Activated naive CD8-positive, alpha-beta T cell (primary cell): ENCODE measurements around the gene ZNF135.

ENCODE experiments used
- H3K27ac Mint-ChIP-seq: one replicate; pipeline ENCODE4 v1.8.0; 2021; ENCODE audit warnings: mixed read lengths
- H3K27me3 Mint-ChIP-seq: one replicate; pipeline ENCODE4 v1.8.0; 2021; ENCODE audit warnings: mixed read lengths
- H3K36me3 Mint-ChIP-seq: one replicate; pipeline ENCODE4 v1.8.0; 2021; ENCODE audit warnings: mixed read lengths
- H3K4me1 Mint-ChIP-seq: one replicate; pipeline ENCODE4 v1.8.0; 2021; ENCODE audit warnings: low read depth, mixed read lengths
- H3K4me3 Mint-ChIP-seq: one replicate; pipeline ENCODE4 v1.8.0; 2021; ENCODE audit warnings: mild to moderate bottlenecking, mixed read lengths
- H3K9me3 Mint-ChIP-seq: one replicate; pipeline ENCODE4 v1.8.0; 2021; ENCODE audit warnings: low read depth, mixed read lengths

Gene ZNF135

GRCh38 chr19:58059003-58059670 lies at the start of gene ZNF135:
ZNF135 (plus strand) TSS chr19:58059282; CDS start chr19:58060003, 721 bp downstream.
- H3K27ac Mint-ChIP-seq, result peak within 1 kb of the TSS; percentile 79
- H3K4me3 Mint-ChIP-seq, result peak within 1 kb of the TSS; percentile 87
- H3K4me1 Mint-ChIP-seq, result peaks cover 4% of the 10 kb centered on the region
- H3K36me3 Mint-ChIP-seq, result peaks cover 22% of the 10 kb centered on the region
- peaks cover 1% of the 10 kb centered on the region for H3K27me3 Mint-ChIP-seq
- H3K9me3 Mint-ChIP-seq, result peaks cover 15% of the 10 kb centered on the region

DNA sequence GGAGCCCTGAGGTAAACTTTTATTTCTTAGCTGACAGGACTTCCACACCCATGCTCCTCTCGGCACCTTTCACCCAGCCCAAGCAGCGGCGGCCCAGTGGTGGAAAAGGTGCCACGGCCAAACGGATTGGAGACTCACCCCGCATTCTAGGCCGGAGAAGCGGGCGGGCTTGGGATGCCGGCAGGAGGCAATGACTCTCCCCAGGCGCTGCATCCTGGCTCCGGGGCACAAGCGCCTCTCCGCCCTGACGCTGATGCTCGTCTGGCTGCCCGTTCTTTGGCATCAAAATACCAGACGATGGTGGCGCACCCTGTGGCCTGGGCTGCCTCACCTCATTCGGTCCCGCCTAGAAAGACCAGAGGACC lies 49.8 kb upstream of the ZNF135 start:
- Mint-ChIP-seq H3K9me3 (peaks cover 22% of the 10 kb centered on the region), H3K27ac (no peak overlapping the region), H3K36me3 (peaks cover 38% of the 10 kb centered on the region), H3K4me1 (peaks cover 5% of the 10 kb centered on the region), H3K27me3 (peaks cover 2% of the 10 kb centered on the region), H3K4me3 (peak overlapping the region; percentile 65)

- Mint-ChIP-seq H3K27me3 (peaks cover 2% of the 10 kb centered on the region), H3K36me3 (peaks cover 33% of the 10 kb centered on the region), H3K27ac (no peak overlapping the region), H3K4me1 (peaks cover under 1% of the 10 kb centered on the region), H3K4me3 (peak overlapping the region; percentile 65), H3K9me3 (peaks cover 17% of the 10 kb centered on the region)
These were observed 49.3 kb upstream of the ZNF135 start for GRCh38 chr19:58009666-58010301.

DNA sequence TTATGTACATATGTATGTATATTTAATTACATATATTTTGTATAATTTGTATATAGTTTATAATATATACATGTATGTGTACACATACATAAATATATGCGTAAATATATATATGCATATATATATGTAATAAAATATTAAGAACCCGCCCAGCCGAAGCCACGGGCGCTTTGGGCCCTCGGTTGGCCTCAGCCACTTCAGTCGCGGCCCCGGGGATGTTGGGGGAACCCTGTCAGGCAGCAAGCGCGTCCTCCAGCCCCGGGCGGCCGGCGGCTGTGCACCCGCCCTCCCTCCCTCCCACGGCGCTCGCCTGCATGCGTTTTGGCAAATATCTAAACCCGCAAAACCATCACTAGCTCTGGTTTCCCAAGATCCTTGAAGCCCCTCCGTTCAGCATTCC lies 48.6 kb upstream of the ZNF135 start:
- H3K4me3 Mint-ChIP-seq, result no peak overlapping the region
- H3K36me3 Mint-ChIP-seq, result peaks cover 28% of the 10 kb centered on the region
- H3K4me1 Mint-ChIP-seq, result no peaks in the 10 kb centered on the region
- H3K27me3 Mint-ChIP-seq, result peaks cover 2% of the 10 kb centered on the region
- H3K9me3 Mint-ChIP-seq, result peaks cover 16% of the 10 kb centered on the region
- H3K27ac Mint-ChIP-seq, result no peak overlapping the region

DNA sequence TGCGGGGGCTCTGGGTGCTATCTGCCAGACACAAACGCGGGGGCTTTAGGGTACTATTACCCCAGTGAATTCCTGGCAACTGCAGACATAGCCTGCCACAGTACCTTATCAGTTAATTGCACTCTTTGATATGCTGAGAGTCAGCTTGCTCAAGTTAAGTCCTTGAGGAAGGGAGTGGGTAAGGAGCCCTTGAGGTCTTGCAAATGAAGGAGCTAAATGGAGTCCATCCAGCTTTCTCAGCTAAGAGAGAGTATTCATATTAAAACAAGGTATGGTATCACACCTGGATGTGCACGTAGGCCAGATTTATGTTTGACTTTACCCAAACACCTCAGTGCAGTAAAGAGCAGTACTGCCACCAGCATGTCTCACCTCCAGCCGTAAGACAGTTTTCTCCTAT lies 44.9 kb upstream of the ZNF135 start:
- no peak overlapping the region for H3K4me3 Mint-ChIP-seq
- H3K36me3 Mint-ChIP-seq, result peaks cover 10% of the 10 kb centered on the region
- peaks cover 6% of the 10 kb centered on the region for H3K9me3 Mint-ChIP-seq
- no peak overlapping the region for H3K27ac Mint-ChIP-seq
- H3K27me3 Mint-ChIP-seq, result peaks cover 8% of the 10 kb centered on the region
- no peaks in the 10 kb centered on the region for H3K4me1 Mint-ChIP-seq

DNA sequence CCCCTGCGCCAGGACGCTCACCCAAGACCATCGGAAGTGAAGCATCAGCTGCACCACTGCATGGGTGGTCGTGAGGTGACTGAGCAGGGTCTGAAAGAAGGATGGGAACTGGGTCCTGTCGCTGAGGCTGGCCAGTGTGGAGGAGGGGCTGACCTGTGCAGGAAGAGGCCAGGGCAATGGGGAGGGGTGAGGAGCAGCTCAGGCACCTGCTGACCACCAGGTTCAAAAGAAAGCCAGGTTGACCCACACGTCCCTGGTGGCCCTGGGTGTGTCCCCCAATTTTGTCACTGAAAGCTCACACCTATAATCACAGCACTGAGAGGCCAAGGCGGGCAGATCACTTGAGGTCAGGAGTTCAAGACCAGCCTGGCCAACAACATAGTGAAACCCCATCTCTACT lies 39.0 kb upstream of the ZNF135 start:
- H3K4me3 Mint-ChIP-seq, result no peak overlapping the region
- H3K9me3 Mint-ChIP-seq, result peaks cover 6% of the 10 kb centered on the region
- no peak overlapping the region for H3K27ac Mint-ChIP-seq
- H3K4me1 Mint-ChIP-seq, result no peaks in the 10 kb centered on the region
- H3K36me3 Mint-ChIP-seq, result peaks cover 2% of the 10 kb centered on the region
- H3K27me3 Mint-ChIP-seq, result peaks cover 6% of the 10 kb centered on the region

GRCh38 chr19:58021541-58022282 lies 37.4 kb upstream of the ZNF135 start:
- peaks cover 6% of the 10 kb centered on the region for H3K27me3 Mint-ChIP-seq
- no peak overlapping the region for H3K27ac Mint-ChIP-seq
- H3K9me3 Mint-ChIP-seq, result peaks cover 8% of the 10 kb centered on the region
- no peaks in the 10 kb centered on the region for H3K4me1 Mint-ChIP-seq
- no peak overlapping the region for H3K4me3 Mint-ChIP-seq
- H3K36me3 Mint-ChIP-seq, result peaks cover 2% of the 10 kb centered on the region

DNA sequence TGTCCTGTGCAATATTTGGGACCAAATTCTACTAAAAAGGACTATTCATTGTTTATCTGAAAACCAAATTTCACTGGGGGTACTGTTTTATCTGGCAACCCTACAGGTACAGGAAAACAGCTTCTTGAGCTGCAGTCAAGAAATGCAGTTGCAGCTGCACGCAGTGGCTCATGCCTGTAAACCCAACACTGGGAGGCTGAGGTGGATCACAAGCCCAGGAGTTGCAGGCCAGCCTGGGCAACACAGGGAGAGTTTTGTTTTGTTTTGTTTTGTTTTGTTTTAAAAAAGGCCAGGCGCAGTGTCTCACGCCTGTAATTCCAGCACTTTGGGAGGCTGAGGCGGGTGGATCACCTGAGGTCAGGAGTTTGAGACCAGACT lies 36.8 kb upstream of the ZNF135 start:
- H3K27me3 Mint-ChIP-seq, result peaks cover 3% of the 10 kb centered on the region
- H3K4me1 Mint-ChIP-seq, result no peaks in the 10 kb centered on the region
- H3K36me3 Mint-ChIP-seq, result peaks cover 2% of the 10 kb centered on the region
- peaks cover 8% of the 10 kb centered on the region for H3K9me3 Mint-ChIP-seq
- H3K27ac Mint-ChIP-seq, result no peak overlapping the region
- H3K4me3 Mint-ChIP-seq, result no peak overlapping the region

GRCh38 chr19:58024661-58025060 lies 34.4 kb upstream of the ZNF135 start:
- Mint-ChIP-seq H3K36me3 (peaks cover 5% of the 10 kb centered on the region), H3K27me3 (peaks cover 3% of the 10 kb centered on the region), H3K9me3 (peaks cover 8% of the 10 kb centered on the region), H3K27ac (no peak overlapping the region), H3K4me3 (no peak overlapping the region), H3K4me1 (no peaks in the 10 kb centered on the region)

DNA sequence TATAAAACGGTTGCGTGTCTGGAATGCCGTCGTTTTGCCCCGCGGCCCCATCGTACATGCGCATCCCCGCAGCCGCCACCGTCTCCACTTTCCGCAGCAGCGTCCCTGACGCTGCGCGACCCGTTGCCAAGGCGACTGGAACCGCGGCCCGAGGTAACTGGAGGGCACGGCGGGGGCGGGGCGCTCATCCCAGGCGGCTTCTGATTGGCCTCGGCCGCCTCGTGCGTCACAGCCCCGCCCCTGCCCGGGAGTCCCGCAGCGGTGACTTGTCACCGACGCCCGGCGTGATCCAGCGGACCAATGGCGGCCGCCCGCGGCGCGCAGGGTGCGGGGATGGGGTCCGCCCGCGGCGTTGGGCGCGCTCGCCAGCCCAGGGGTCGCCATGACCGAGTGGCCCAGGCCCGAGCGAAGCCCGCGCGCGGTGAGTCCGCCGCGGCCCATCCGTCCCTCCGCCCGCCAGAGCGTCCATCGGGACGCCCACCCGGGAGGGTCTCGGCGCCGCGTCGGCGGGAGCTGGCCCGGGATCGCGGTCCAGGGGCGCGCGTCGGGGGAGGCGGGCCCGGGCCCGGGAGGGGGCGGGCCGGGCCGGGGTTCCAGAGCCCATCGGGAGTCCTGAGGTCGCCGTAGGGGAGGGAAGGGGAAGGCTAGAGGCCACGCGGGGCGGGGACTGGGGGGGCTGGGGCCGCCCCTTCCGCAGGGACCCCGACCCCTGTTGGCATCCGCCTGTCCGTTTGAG lies 25.2 kb upstream of the ZNF135 start, which contains the start of gene ZSCAN1:
ZSCAN1 (plus strand) TSS at position 285 of the 736 bp plus-strand sequence. CDS start 3,812 bp downstream, outside the sequence.
- Mint-ChIP-seq H3K27me3 (peaks cover 32% of the 10 kb centered on the region), H3K27ac (no peak within 1 kb of the TSS), H3K4me1 (peaks cover 4% of the 10 kb centered on the region), H3K9me3 (peaks cover 15% of the 10 kb centered on the region), H3K4me3 (peak within 1 kb of the TSS; percentile 68), H3K36me3 (peaks cover 24% of the 10 kb centered on the region)

DNA sequence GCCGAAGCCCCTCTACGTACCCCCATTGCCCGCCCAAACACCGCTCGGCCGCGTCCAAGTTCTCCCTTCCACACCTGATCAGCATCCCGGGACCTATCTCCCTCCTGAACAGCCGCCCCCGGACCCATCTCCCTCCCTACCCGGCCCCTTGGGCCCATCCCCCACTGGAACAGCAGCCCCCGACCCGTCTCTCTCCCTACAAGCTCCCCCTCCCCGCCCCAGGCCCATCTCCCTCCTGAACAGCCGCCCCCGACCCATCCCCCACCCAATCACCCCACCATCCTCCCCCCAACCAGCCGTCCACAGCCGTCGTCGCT lies 24.6 kb upstream of the ZNF135 start:
- Mint-ChIP-seq H3K4me1 (peaks cover 4% of the 10 kb centered on the region), H3K27me3 (peaks cover 32% of the 10 kb centered on the region), H3K4me3 (no peak overlapping the region), H3K36me3 (peaks cover 23% of the 10 kb centered on the region), H3K27ac (no peak overlapping the region), H3K9me3 (peaks cover 15% of the 10 kb centered on the region)

DNA sequence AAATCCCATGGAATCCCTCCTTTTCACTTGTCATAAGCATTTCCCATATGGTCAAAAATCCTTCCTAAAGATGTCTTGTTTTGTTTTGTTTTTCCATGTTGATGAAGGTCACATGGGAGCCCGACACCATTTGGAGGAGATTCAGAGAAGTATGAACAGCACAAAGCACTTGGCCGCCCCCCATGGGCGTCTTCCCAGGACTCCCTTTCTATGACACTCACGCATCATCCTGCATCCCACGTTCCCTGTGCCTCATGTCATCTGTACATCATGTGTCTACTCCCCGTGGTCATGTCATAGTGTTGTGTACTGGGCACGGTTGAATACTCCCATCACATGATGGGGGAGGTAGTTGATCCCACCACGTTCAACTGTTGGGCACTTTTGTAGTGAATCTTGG lies 23.2 kb upstream of the ZNF135 start:
- Mint-ChIP-seq H3K4me3 (no peak overlapping the region), H3K36me3 (peaks cover 21% of the 10 kb centered on the region), H3K27ac (no peak overlapping the region), H3K4me1 (peaks cover 4% of the 10 kb centered on the region), H3K27me3 (peaks cover 32% of the 10 kb centered on the region), H3K9me3 (peaks cover 15% of the 10 kb centered on the region)

DNA sequence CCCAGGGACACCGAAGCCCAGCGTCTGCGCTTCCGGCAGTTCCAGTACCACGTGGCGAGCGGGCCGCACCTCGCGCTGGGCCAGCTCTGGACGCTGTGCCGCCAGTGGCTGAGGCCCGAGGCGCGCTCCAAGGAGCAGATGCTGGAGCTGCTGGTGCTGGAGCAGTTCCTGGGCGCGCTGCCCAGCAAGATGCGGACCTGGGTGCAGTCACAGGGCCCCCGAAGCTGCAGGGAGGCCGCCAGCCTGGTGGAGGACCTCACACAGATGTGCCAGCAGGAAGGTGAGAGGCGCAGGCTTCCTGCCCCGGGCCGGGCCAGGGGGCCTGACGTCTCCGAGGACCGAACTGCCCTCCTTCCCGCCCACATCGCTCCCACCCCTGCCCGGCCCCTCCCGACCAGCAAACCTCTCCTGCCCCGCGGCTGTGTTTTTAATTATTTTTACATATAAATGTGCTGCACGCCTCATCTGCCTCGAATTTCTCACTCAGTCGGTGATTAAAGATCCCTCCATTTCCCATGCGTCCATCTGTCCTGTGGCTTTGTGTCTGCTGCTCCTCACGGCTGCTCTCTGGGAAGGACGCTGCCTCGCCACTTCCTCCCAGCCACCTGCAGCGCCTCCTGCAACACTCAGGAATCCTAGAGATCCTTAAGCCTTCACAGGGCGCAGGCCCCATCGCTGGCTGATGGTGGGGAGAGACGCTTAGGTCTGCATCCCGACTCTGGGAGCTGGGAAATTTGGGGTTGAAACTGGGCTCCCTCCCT lies 21.0 kb upstream of the ZNF135 start:
- peaks cover 15% of the 10 kb centered on the region for H3K9me3 Mint-ChIP-seq

DNA sequence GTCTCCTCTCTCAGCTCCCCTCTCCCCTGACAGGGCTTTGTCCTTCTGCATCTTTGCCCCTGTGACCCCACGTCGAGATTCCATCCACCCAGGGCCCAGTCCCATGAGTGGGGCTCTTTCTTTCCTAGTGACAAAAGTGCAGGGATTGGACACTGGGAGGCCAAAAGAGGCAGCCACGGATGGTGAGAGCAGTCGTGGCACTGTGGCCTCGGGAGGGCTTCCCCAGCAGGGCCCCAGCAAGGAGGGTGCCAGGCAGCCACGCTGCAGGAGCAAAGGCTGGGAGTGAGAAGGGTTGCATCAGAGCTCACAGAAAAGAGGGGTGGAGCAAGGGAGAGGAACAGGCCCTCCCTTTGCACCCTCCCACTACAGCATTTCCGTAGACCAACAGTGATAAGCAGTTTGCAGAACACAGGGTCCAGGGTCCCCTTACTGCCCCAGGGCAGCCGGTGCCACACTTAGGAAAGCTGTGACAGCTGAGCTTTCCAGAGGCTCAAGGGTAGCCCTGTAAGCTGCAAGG lies 20.3 kb upstream of the ZNF135 start:
- peaks cover 4% of the 10 kb centered on the region for H3K4me1 Mint-ChIP-seq
- H3K4me3 Mint-ChIP-seq, result no peak overlapping the region
- H3K36me3 Mint-ChIP-seq, result peaks cover 22% of the 10 kb centered on the region
- no peak overlapping the region for H3K27ac Mint-ChIP-seq
- H3K9me3 Mint-ChIP-seq, result peaks cover 15% of the 10 kb centered on the region
- H3K27me3 Mint-ChIP-seq, result peaks cover 25% of the 10 kb centered on the region

More for the DNA sequence above, 21.0 kb upstream of the ZNF135 start:
- Mint-ChIP-seq H3K4me3 (no peak overlapping the region), H3K4me1 (peaks cover 4% of the 10 kb centered on the region), H3K36me3 (peaks cover 22% of the 10 kb centered on the region), H3K27ac (no peak overlapping the region), H3K27me3 (peaks cover 25% of the 10 kb centered on the region)
